ENCODE measurements around the gene GRAP2.

- TF ChIP-seq CTCF (IDR thresholded peaks at IDR 0.05): no peak
- no peak for TF ChIP-seq POLR2A (IDR thresholded peaks at IDR 0.05)
Observed at GRCh38 chr22:39996732-39997131, 95.8 kb downstream of the GRAP2 start.
